ENCODE data around the gene SFN.
"Not testable (repeated sequence)": the region's sequence is repeated elsewhere in the genome, so short reads cannot be mapped to it uniquely, and the experiment has no call there.

DNA sequence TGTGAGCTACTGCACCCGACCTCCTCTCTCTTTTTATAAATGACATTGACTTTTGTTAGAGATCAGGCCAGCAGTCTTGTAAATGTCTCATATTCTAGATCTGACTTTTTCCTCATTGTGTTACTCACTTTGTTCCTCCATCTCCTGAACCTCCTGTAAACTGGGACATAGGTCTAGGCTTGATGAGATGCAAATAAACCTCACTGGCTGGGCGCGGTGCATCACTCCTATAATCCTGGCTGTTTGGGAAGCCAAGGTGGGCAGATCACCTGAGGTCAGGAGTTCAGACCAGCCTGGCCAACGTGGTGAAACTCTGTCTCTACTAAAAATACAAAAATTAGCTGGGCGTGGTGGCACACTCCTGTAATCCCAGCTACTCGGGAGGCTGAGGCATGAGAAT is 15.1 kb upstream of the SFN start:
- TF ChIP-seq, protein P1, sequence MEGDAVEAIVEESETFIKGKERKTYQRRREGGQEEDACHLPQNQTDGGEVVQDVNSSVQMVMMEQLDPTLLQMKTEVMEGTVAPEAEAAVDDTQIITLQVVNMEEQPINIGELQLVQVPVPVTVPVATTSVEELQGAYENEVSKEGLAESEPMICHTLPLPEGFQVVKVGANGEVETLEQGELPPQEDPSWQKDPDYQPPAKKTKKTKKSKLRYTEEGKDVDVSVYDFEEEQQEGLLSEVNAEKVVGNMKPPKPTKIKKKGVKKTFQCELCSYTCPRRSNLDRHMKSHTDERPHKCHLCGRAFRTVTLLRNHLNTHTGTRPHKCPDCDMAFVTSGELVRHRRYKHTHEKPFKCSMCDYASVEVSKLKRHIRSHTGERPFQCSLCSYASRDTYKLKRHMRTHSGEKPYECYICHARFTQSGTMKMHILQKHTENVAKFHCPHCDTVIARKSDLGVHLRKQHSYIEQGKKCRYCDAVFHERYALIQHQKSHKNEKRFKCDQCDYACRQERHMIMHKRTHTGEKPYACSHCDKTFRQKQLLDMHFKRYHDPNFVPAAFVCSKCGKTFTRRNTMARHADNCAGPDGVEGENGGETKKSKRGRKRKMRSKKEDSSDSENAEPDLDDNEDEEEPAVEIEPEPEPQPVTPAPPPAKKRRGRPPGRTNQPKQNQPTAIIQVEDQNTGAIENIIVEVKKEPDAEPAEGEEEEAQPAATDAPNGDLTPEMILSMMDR (IDR thresholded peaks at IDR 0.05), result not testable (repeated sequence)
- not testable (repeated sequence) for TF ChIP-seq POLR2A (IDR thresholded peaks at IDR 0.05)

All from sigmoid colon (tissue), 3 donors.